GM12892 (cell line): ENCODE measurements around the gene DDX49.

Source experiments
- POLR2A ChIP-seq: IDR thresholded peaks from 2 replicates; pipeline ENCODE4 v1.6.1; 2011; ENCODE audit warnings: low read depth, low read length, control low read depth
- POLR2AphosphoS5 ChIP-seq: IDR thresholded peaks from 2 replicates; pipeline ENCODE4 v1.6.1; 2011; ENCODE audit warnings: low read depth, low read length, control low read depth

DNA sequence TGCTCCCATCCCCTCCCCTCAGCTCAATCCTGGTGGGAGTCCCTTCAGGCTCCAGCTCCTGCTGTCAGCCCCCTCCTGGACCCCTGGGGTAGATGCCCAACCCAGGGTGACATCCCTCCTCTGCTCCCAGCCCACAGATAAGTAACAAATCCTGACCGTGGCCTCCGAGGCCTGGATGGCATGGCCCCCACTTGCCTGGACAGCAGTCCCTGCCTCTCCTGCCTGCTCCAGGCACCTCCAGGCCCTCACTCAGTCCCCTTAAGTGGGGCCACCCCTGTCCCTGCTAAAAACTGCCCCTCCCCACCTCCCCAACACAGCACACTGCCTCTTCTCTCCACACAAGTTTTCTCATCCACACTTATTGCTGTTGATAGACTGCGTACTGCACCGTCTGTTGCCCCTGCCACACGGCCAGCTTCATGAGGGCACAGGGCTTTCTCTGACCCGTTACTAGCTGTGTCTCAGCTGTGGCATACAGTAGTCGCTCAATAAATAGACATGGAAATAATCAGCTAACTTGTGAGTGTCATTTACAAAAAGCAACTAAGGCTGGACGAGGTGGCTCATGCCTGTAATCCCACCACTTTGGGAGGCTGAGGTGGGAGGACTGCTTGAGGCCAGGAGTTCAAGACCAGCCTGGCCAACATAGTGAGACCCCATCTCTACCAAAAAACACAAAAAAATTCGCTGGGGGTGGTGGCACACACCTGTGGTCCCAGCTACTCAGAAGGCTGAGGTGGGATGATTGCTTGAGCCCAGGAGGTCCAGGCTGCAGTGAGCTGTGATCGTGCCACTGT, 29.4 kb upstream of the DDX49 start:
- TF ChIP-seq POLR2A (no peak), POLR2AphosphoS5 (no peak)
